Effector CD4-positive, alpha-beta T cell (primary cell): Measurements from ENCODE around the gene SASH1.

Experiments used
- DNase-seq: peaks from one replicate; pipeline ENCODE4 v3.0.0-alpha.2; 2020

SASH1 gene

GRCh38 chr6:148528292-148528691 lies 185.7 kb downstream of the SASH1 start:
- no peak for DNase-seq

GRCh38 chr6:148529010-148529409 lies 186.4 kb downstream of the SASH1 start:
- no peak for DNase-seq

GRCh38 chr6:148530394-148530953 lies 187.8 kb downstream of the SASH1 start:
- DNase-seq: no peak

- no peak for DNase-seq
Observed at GRCh38 chr6:148530976-148531375, 188.3 kb downstream of the SASH1 start.

GRCh38 chr6:148532698-148533097 lies 190.1 kb downstream of the SASH1 start:
- no peak for DNase-seq

GRCh38 chr6:148533309-148534107 lies 190.9 kb downstream of the SASH1 start:
- no peak for DNase-seq

- no peak for DNase-seq
Observed at GRCh38 chr6:148534871-148535270, 192.2 kb downstream of the SASH1 start.

GRCh38 chr6:148535381-148535780 lies 192.7 kb downstream of the SASH1 start:
- no peak for DNase-seq

- no peak for DNase-seq
Observed at GRCh38 chr6:148535976-148536375, 193.3 kb downstream of the SASH1 start.

GRCh38 chr6:148538261-148539190 lies 195.9 kb downstream of the SASH1 start:
- no peak for DNase-seq

- no peak for DNase-seq
Observed at GRCh38 chr6:148543540-148543939, 200.9 kb downstream of the SASH1 start.

- no peak for DNase-seq
Observed at GRCh38 chr6:148544421-148544820, 201.8 kb downstream of the SASH1 start.

GRCh38 chr6:148545901-148546300 lies 203.3 kb downstream of the SASH1 start:
- no peak for DNase-seq

- no peak for DNase-seq
Observed at GRCh38 chr6:148547110-148547509, 204.5 kb downstream of the SASH1 start.

GRCh38 chr6:148548065-148548748 lies 205.6 kb downstream of the SASH1 start:
- no peak for DNase-seq

GRCh38 chr6:148548749-148549140 lies 206.1 kb downstream of the SASH1 start:
- DNase-seq: no peak

GRCh38 chr6:148550569-148550968 lies 207.9 kb downstream of the SASH1 start:
- DNase-seq: no peak

GRCh38 chr6:148551226-148551625 lies 208.6 kb downstream of the SASH1 start:
- DNase-seq: no peak

- DNase-seq: no peak
Observed at GRCh38 chr6:148556410-148556809, 213.8 kb downstream of the SASH1 start.

- DNase-seq: no peak
Observed at GRCh38 chr6:148557796-148558321, 215.2 kb downstream of the SASH1 start.

GRCh38 chr6:148559848-148560433 lies 217.3 kb downstream of the SASH1 start:
- DNase-seq: peak; percentile 59

- no peak for DNase-seq
Observed at GRCh38 chr6:148561629-148562028, 219.0 kb downstream of the SASH1 start.
